Endothelial cell of umbilical vein (primary cell): ENCODE data around the gene IMPACT. TPM values are rescaled to one million over a fixed set of nuclear protein-coding genes. Genes with fewer than 3 reads are reported as not detected.

Experiments used
- BruUV-seq: library from RNA; stranded (reverse); fragments of 400-500 nt; replicated peaks from 2 replicates; lab custom pipeline; 2021; lab: Mats Ljungman, UMichigan
- CTCF ChIA-PET: fragments of 300-600, 350-600 bp; sonication (Branson Sonifier 250); formaldehyde crosslinking; loops from one replicate; lab custom pipeline; 2021; ENCODE audit warnings: antibody characterized with exemption, inconsistent platforms; lab: Charles Lee
- POLR2A ChIA-PET: fragments of 300-600, 350-600 bp; sonication (Branson Sonifier 250); formaldehyde crosslinking; loops from one replicate; lab custom pipeline; 2021; ENCODE audit warnings: antibody characterized with exemption, inconsistent platforms; lab: Charles Lee
- DNase-seq: peaks from one replicate; pipeline ENCODE4 v3.0.0-alpha.2; 2011; ENCODE audit warnings: low read depth, low spot score
- FAIRE-seq: peaks from 2 replicates; lab custom pipeline; 2011; peaks lifted over from hg19 to GRCh38; lab: Jason Lieb, UNC
- H2AFZ ChIP-seq: 2 replicates; pipeline ENCODE4 v1.6.0; 2012; ENCODE audit warnings: low read depth, low read length, control low read depth, inconsistent platforms
- H3K27ac ChIP-seq: 2 replicates; pipeline ENCODE4 v1.5.1; 2011; ENCODE audit warnings: low read depth, mild to moderate bottlenecking, control low read depth, low read length, moderate library complexity; ENCODE audit not compliant: insufficient read depth
- H3K27me3 ChIP-seq, 2 experiments: 2 replicates each; pipeline versions ENCODE4 v1.6.0 to v1.6.1; 2011; ENCODE audit warnings: low read length in 2 of 2, mixed read lengths in 1 of 2; ENCODE audit not compliant: control insufficient read depth in 2 of 2, insufficient read depth in 2 of 2
- H3K36me3 ChIP-seq, 2 experiments: 2 replicates in 1 of 2; 3 replicates in 1 of 2; pipeline ENCODE4 v1.5.1; 2011; ENCODE audit warnings: low read length in 2 of 2, mild to moderate bottlenecking in 1 of 2, moderate library complexity in 1 of 2; ENCODE audit not compliant: control insufficient read depth in 2 of 2, insufficient read depth in 2 of 2; ENCODE audit errors: extremely low read depth in 1 of 2
- H3K4me1 ChIP-seq: 3 replicates; pipeline ENCODE4 v1.5.1; 2011; ENCODE audit warnings: mild to moderate bottlenecking, low read length; ENCODE audit not compliant: control insufficient read depth, insufficient read depth; ENCODE audit errors: extremely low read depth
- H3K4me2 ChIP-seq: 2 replicates; pipeline ENCODE4 v1.6.1; 2011; ENCODE audit warnings: low read length, control low read depth, mixed read lengths; ENCODE audit not compliant: insufficient read depth
- H3K4me3 ChIP-seq, 3 experiments: fragments of 200-600 bp in 1 of 3; sonication (generic), shearing (Covaris generic) in 1 of 3; replicated peaks in 1 of 3; 2 replicates each; pipeline ENCODE4 v1.5.1; 2011 to 2016; ENCODE audit warnings: control low read depth in 3 of 3, low read length in 3 of 3, mild to moderate bottlenecking in 2 of 3, inconsistent platforms in 1 of 3, low read depth in 1 of 3, moderate library complexity in 1 of 3; ENCODE audit not compliant: insufficient read depth in 1 of 3
- H3K79me2 ChIP-seq: 2 replicates; pipeline ENCODE4 v1.6.0; 2012; ENCODE audit warnings: low read length, inconsistent platforms; ENCODE audit not compliant: control insufficient read depth, insufficient read depth
- H3K9ac ChIP-seq: replicated peaks from 2 replicates; pipeline ENCODE3; 2011; ENCODE audit warnings: low read length, control low read depth; ENCODE audit not compliant: insufficient read depth; ENCODE audit errors: extremely low read depth
- H3K9me1 ChIP-seq: replicated peaks from 3 replicates; pipeline ENCODE4 v1.6.0; 2011; ENCODE audit warnings: mild to moderate bottlenecking, low read length; ENCODE audit not compliant: control insufficient read depth, insufficient read depth; ENCODE audit errors: extremely low read depth
- H3K9me3 ChIP-seq: replicated peaks from 2 replicates; pipeline ENCODE4 v1.5.1; 2012; ENCODE audit warnings: low read length, inconsistent platforms; ENCODE audit not compliant: control insufficient read depth, insufficient read depth
- H4K20me1 ChIP-seq: replicated peaks from 2 replicates; pipeline ENCODE3; 2011; ENCODE audit warnings: mild to moderate bottlenecking, low read length; ENCODE audit not compliant: control insufficient read depth, insufficient read depth; ENCODE audit errors: extremely low read depth
- CTCF ChIP-seq, 2 donors: IDR thresholded peaks; 1 replicate in 1 of 2; 2 replicates in 1 of 2; pipeline ENCODE4 v1.5.1; 2011; ENCODE audit warnings: low read length in 2 of 2, mild to moderate bottlenecking in 2 of 2, moderate library complexity in 2 of 2, control low read depth in 1 of 2, inconsistent platforms in 1 of 2, low read depth in 1 of 2; ENCODE audit not compliant: insufficient read depth in 1 of 2; ENCODE audit errors: extremely low read depth in 1 of 2
- FOS ChIP-seq: IDR thresholded peaks from 2 replicates; pipeline ENCODE4 v1.6.1; 2011; ENCODE audit warnings: mild to moderate bottlenecking, low read length, moderate library complexity, borderline replicate concordance; ENCODE audit not compliant: insufficient read depth
- JUN ChIP-seq: IDR thresholded peaks from 2 replicates; pipeline ENCODE4 v1.6.1; 2011; ENCODE audit warnings: borderline replicate concordance, low read depth; ENCODE audit not compliant: insufficient read length, insufficient read depth
- MAX ChIP-seq: IDR thresholded peaks from 2 replicates; pipeline ENCODE4 v1.6.1; 2011; ENCODE audit not compliant: insufficient read depth, insufficient read length
- MYC ChIP-seq: IDR thresholded peaks from one replicate; pipeline ENCODE4 v1.6.1; 2011; ENCODE audit warnings: mild to moderate bottlenecking, low read depth, low read length
- POLR2A ChIP-seq: IDR thresholded peaks from 2 replicates; pipeline ENCODE4 v1.6.1; 2012; ENCODE audit warnings: low read depth, mild to moderate bottlenecking, control low read depth, low read length
- POLR2AphosphoS5 ChIP-seq: IDR thresholded peaks from 2 replicates; pipeline ENCODE4 v1.6.1; 2012; ENCODE audit warnings: low read depth, mild to moderate bottlenecking, control low read depth, low read length, moderate library complexity; ENCODE audit not compliant: insufficient read depth
- dilution Hi-C: fragments of 300-500 bp; cut with MboI; formaldehyde crosslinking; loops from one replicate; pipeline ENCODE4 v1.15.0; 2019; ENCODE audit warnings: low sequenced_read_pairs; ENCODE audit not compliant: extremely low pct_ligation_motif_present
- intact Hi-C: fragments of 100-400 bp; cut with micrococcal nuclease; formaldehyde crosslinking; loops from one replicate; pipeline ENCODE4 v1.10.0; 2022
- polyA plus RNA-seq, 4 experiments: library from polyadenylated mRNA; depleted of rRNA in 3 of 4; stranded (reverse) in 3 of 4; unstranded in 1 of 4; fragments of >200 nt; gene quantifications; 2 replicates each; pipeline versions ENCODE4 v1.2.1 to v1.2.3, GENCODE V29; 2011 to 2012; ENCODE audit warnings: missing spikeins in 1 of 4
- total RNA-seq: library from RNA; stranded (reverse); gene quantifications from 2 replicates; pipeline ENCODE4 v1.2.3, GENCODE V29; 2021

The IMPACT gene
- total and polyA plus RNA-seq, 2 donors (not counting 3 experiments of a cell fraction or from before 2014, with no cell fraction given) = 15.4 to 28.6 TPM

GRCh38 chr18:24446953-24447538 lies 20.6 kb downstream of the IMPACT start:
- no peak for FAIRE-seq

More at GRCh38 chr18:24446953-24447538, 20.6 kb downstream of the IMPACT start:
- Histone ChIP-seq H3K36me3 (peaks cover 8 to 15% of the 10 kb centered on the region in 2 experiments), H4K20me1 (no peaks in the 10 kb centered on the region), H2AFZ (no peak overlapping the region), H3K4me2 (no peak overlapping the region), H3K27me3 (no peaks in the 10 kb centered on the region), H3K9me3 (no peaks in the 10 kb centered on the region), H3K4me1 (no peaks in the 10 kb centered on the region), H3K27ac (no peak overlapping the region), H3K79me2 (no peaks in the 10 kb centered on the region), H3K9ac (no peak overlapping the region), H3K9me1 (no peaks in the 10 kb centered on the region), H3K4me3 (no peak overlapping the region)
- ChIA-PET POLR2A (no interaction called here), CTCF (interaction anchor here (0.8 to 2.2 kb wide), 8 partner anchors 12 to 87 kb away, joined by 3 to 13 read pairs (median 3); partner anchors contain the start of genes HRH4 and OSBPL1A)
- TF ChIP-seq MYC = no peak
- TF ChIP-seq POLR2AphosphoS5 = no peak
- no peak for TF ChIP-seq POLR2A
- no peak for TF ChIP-seq CTCF (IDR thresholded peaks at IDR 0.05; ENCODE audit: extremely low read depth in 1 of 2, insufficient read depth in 1 of 2, low read depth in 1 of 2, low read length in 2 of 2)
- TF ChIP-seq MAX = no peak
- TF ChIP-seq FOS = no peak
- TF ChIP-seq JUN = no peak
- BruUV-seq = no TSS peak
- intact Hi-C loops = no loop called here
- dilution Hi-C loops = no loop called here
- no peak for DNase-seq
